ENCODE data around the gene RGMA.
A peak's percentile ranks its signal among the peaks of the same experiment; 100 is the strongest.
"Not testable (repeated sequence)": the region's sequence is repeated elsewhere in the genome, so short reads cannot be mapped to it uniquely, and the experiment has no call there.

RGMA gene

DNA sequence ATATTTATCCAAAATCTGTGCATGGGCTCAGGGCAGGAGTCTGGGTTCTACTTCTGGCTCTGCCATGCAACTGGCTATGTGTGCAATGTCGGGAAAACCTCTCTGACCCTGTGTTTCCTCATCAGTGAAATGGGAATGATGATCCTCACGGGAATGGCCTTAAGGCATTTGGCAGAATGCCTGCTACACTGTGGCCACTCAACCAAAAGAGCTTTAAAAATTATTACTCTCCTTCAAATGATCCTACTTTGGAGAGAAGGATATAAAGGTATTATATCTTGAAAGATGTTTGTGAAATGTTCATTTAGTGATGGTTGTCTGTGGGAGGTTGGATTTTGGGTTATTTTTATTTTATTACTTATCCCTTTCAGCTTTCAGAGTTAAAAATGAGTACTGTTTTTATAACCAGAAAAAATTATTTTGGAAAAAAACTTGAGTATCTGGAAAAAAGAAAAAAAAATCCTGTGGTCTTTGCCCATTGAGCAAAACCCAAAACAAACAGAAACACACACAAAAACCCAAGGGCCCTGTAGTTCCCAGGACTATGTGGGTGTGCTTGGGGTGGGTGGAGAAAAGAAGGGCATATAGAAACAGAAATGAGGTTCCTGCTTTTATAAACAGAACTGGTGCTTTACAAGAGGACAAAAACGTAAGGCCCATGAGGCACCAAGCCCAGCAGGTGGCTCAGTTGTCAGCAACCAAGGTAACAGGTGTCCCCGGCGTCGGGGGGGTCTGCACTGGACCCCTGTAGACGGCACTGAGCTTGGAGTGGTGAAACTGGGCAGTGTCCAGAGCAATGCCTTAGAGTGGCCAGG is 22.0 kb downstream of the RGMA start:
- DNase-seq (ENCODE audit: low spot score): no peak

- no peak for DNase-seq (ENCODE audit: low spot score)
Observed at GRCh38 chr15:93066224-93066681, 22.8 kb downstream of the RGMA start.

DNA sequence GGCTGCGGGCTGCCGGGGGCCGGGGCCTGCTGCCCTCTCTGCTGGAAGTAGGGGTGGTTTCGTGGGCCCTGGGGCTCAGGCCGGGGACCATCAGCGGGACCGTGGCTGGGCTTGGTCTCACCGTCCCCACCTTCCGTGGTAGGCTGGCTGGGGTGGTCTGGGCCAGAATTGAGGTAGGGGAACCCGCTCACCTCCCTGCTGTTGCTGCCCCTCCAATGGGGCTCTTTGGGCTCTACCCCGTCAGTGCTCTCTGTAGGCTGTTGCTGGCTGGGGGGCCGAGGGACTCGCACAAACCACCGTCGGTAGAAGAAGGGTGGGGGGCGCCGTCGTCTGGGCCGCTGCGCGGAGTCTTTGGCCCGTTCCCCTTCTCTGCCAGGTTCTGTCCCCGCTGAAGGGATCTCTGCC is 23.4 kb downstream of the RGMA start:
- no peak for DNase-seq (ENCODE audit: low spot score)

GRCh38 chr15:93063796-93064690 is 25.0 kb downstream of the RGMA start:
- DNase-seq (ENCODE audit: low spot score): no peak

DNA sequence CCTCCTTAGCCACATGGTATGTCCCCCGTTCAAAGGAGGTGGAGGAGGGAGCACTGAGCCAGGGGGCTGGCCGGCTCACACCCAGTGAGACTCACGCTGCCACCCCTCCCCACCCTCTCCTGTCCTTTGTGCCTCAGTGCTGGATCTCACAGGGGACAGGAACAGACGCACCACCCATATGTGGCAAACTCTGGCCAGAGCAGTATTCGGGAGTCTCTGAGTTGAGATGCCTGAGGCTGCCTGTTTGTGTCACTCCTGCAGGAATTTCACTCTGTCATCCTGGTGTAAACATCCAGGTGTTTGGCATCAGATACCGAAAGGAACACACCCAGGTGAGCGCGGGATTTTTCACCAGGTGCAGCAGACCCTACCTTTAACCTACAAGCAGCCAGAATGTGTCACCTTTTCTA is 25.7 kb downstream of the RGMA start:
- no peak for DNase-seq (ENCODE audit: low spot score)

GRCh38 chr15:93062628-93063261 is 26.3 kb downstream of the RGMA start:
- not testable (repeated sequence) for DNase-seq (ENCODE audit: low spot score)

DNA sequence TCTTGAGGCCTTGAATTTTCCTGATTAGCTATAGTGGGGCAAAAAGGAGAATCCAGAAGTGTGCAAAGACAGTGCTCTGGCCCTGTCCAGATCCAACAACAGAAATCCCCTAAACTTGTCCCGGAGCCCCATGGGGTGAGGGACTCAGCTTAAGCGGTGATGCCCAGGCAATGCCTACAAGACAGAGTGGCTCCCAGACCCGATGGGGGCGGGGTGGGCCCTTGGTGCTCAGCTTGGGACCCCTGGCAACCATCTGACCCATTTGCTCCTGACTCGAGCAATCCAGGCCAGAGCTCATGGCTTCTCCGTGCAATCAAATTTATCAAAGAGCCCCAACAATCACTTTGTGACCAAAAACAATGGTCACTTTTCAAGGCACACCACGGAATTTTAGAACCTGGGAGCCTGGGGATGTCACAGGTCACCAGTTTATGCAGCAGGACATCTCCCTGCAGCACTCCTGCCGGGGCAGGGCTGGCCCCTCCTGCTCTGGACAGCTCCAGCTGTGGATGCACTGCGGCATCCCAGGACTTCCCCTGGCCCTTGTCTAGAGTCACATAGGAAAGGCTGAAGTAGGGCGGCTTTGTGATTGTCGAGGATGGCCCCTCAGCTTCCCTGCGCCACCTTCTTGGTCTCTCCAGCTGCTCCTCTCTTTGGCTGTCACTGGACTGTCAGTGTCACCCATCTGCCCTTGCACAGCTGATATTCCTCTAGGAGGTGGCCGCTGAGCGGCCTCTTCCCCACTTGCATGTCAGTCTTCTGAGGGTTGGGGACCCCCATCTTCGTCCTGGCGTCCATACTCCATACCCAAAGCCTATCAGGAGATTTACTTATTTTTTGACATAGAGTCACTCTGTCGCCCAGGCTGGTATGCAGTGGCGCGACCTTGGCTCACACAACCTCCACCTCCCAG is 28.4 kb downstream of the RGMA start:
- DNase-seq (ENCODE audit: low spot score): no peak

GRCh38 chr15:93059442-93059841 is 29.6 kb downstream of the RGMA start:
- no peak for DNase-seq (ENCODE audit: low spot score)

DNA sequence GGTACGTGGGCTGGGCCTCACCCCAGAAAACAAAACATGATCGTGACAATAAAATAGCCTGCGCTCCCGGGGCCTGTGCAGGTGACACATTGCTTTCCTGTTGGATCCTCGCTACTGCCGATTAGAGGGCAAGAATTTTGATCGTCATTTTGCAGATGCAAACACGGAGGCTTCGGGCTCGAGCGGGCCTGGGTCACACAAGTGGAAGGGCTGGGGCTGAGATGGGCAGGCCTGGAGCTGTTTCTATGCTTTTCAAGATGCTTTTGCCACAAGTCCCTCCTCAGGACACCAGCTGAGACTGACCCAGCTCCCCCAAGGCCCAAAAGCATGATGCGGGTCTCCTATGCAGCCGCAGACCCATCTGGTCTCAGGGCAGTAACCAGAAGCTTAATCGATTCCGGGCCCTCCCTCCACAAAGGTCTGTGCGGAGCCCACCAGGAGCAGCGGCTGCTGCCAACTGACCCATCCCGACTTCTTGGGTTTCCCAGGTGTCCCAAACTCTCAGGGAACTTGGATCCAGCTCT is 30.0 kb downstream of the RGMA start:
- no peak for DNase-seq (ENCODE audit: low spot score)

DNA sequence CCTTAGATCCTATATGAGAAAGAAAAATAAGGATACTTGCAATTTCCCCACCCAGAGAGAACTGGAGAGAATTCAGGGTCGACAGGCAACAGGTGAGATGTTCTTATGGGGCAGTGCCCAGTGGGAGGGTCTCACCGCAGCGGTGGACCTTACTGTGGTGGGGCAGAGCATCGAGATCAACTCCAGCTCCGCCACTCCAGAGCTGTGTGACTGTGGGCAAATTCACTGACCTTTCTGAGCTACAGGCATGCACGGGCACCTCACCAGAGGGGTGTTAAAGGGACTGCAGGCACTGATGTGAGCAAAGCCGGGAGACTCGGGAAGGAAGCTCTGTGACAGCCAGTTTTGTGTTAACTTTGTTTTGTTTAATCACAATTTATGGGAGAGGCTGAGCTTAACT is 30.9 kb downstream of the RGMA start:
- DNase-seq (ENCODE audit: low spot score): no peak

DNA sequence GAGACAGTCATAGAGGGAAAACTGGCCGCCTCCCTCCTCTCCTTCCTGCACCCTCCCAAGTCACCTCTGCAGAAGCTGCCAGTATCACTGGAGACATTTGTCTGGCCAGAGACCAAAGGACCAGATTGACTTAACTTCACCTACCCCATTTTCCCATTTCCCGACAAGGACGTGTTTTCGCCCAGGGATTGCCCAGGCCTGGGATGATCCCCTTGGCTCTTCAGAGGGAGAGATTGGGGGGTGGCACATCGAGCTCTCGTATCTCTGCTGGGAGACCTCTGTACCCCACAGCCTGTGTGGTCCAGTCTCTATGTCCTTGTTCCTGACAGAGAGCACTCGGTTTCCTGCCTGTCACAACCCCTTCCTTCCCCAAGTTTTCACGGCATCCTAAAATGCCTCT is 31.4 kb downstream of the RGMA start:
- no peak for DNase-seq (ENCODE audit: low spot score)

DNA sequence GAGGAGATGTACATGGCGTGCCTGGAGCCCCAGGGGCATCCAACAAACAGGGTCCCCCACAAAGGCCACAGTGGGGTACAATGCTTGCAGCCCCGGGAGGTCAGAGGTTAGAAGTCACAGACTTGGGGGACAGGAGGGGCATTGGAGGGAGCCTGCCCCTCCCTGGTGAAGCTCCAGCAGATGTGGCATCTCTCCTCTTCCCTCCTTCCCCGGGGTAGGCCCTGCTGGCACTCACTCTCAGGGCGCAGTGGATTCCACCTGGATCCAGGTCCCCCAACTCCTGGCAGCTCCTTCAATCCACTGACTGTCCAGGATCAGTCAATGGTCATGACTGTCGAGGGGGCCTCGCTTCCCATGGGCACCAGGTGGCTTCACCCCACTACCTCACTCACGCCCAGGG is 32.2 kb downstream of the RGMA start:
- DNase-seq (ENCODE audit: low spot score): no peak

DNA sequence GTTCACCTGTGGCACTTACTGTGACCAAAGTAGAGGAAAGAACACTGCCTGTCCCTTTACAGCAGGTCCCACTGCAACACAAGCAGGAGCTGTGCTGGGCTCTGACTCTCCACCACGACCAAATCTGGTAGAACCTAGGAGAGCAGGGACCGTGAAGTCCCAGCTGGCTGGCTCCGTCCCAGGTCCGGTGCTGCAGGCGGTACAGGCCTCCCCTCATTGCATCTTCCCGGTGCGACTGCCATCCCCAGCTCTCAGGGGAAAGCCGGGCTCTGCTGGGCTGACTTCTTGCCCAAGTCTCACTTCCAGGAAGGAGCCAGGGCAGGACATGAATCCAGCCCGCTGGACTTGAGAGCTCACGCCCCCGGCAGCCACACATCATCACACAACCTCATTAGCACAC is 33.8 kb downstream of the RGMA start:
- no peak for DNase-seq (ENCODE audit: low spot score)

DNA sequence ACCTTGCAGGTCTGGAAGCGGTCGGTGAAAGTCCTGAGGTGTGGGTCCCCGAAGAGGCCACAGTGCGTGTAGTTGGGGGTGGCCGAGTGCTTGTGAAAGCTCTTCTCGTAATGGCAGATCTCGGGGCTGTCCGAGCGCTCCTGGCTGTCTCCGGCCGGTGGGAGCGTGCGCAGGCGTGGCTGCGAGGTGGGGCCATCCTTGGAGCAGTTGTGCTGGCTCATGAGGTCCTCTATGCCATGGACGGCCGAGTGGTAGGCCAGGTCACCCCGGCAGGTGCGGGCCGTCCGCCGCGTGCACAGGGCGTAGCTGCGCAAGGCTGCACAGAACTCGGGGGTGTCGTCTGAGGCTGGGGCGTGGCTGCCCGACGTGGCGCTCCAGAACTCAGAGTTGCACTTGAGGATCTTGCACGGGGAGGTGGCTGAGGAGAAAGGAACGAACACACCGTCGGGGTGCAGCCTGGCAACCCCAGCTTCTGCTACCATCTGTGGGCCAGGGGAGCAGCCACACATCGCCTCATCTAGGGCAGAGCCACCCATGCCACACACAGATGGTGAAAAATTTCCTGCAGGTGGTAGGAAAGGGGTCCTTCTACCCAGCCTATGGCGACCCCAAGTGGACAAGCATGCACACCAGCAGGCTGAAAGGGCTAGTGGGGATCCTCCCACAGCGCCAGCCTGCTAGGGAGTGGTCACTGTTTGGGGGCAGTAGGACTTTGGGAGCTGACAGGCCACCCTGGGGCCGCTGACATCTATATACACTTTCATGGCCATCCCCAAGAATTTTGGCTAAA is 36.7 kb downstream of the RGMA start:
- DNase-seq (ENCODE audit: low spot score): no peak

DNA sequence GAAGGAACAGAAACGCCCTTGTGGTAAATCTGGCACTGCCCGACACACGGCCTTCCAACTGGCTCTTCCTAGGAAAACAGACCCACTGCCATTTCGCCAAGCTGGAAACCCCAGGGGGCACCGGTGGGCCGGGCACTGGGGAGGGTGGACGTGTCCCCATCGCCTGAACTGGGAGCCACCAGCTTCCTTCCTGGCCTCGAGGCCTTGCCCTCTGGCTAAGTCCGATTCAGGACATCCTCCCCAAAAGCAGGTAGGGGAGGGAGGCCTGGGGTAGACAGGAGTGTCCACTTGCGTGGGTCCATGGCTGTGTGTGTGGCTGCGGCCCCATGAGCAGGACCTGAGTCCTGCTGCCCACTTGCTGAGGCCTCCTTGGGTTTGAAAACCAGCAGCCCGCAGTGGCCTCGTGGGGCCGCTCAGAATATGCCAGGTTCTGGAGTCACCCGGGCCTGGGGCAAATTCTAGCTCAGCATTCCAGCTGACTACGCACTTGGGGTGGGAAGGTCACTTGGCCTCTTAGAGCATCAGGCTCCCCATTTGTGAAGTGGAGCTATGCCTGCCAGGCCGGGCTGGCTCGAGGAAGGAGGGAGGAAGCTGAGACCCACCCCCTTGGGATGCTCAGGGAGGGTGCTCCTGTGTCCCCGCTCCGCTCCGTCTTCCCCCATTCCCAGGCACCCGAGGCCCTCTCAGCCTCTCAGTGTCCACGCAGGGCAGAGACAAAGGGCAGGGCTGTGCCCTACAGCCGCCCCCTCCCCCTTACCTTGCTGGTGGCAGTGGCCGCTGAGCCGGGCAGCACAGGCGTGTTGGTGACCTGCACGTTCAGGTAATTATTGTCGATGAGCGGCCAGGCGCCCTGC is 37.5 kb downstream of the RGMA start:
- DNase-seq (ENCODE audit: low spot score): no peak

- DNase-seq (ENCODE audit: low spot score): no peak
Observed at GRCh38 chr15:93050648-93051047, 38.4 kb downstream of the RGMA start.

DNA sequence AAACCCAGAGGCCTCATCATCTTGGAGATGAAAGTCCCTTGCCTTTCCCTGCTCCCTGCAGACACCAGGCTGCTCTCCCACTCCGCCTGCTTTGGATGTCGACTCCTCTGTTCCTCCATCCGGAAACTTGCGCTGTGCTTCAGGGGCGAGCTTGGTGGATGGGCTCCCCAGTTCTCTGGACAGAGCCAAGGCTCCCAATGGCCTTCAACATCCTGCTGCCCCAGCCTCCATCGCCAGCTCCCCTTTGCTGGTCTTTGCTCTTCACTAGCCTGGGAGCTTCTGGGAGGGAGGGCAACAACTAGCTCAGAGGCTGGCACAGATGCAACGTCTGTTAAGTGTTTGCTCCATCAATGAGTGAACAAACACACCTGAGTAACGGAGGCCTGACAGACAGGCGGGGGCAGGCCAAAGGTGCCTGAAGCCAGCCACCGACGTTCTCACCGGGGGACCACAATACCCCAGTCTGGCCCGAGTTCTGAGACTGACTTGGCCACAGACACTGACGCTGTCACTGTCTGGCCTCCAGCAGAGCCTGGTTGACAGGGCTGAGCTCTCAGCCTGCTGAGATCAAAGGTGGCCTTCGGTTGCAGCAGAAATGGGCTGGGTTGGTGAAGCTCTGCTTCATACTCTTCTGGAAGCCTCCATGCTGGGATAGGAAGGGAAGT is 39.0 kb downstream of the RGMA start:
- no peak for DNase-seq (ENCODE audit: low spot score)

DNA sequence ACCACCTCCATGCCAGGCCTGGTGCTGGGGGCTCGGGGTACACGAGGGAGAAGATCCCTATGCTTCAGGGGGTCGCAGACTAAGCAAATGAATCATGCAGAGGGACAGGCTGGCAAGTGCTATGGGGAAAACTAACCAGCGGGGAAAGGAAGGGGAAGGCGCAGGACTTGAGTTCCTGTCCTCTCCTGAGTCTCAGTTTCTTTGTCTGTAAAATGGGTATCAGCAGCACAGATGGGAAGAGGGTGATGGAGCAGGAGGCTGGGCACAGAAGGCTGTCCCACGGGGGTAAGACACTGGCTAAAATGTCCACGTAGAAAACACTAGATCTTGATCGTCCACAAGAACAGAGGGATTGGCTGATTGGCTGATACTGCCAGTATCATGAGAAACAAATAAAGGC is 39.8 kb downstream of the RGMA start:
- no peak for DNase-seq (ENCODE audit: low spot score)

DNA sequence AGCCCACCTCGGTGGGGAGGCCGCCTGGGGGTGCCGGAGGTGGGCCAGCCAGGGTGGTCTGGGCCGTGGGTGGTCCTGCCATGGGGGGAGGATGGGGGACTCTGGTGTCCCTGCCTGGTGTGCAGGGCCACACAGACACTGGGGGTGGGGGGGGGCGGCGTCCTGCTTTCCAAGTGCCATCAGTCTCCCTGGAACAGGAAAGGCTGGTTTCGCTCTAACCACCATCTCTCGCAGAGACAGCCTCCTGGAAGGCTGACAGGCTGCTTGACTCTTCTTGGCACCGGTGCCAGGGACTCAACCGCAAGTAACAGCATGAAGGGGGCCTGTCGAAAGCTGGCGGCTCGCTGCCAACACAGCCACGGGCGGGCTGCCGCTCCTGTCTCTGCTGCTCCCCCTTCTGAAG is 40.3 kb downstream of the RGMA start:
- DNase-seq (ENCODE audit: low spot score): peak; percentile 38
